ENCODE measurements around the gene PKIG. TPM values are rescaled to one million over a fixed set of nuclear protein-coding genes. Genes with fewer than 3 reads are reported as not detected.

The PKIG gene
- total RNA-seq, 1 experiment from 2014 or later, result 27.0 TPM

- Histone ChIP-seq H3K4me2 (ENCODE audit: insufficient read depth, insufficient read length, low read length) (no peak overlapping the region), H2AFZ (ENCODE audit: low read length) (no peak overlapping the region), H3K27ac (ENCODE audit: insufficient read length, low read depth, low read length) (no peak overlapping the region), H2AK5ac (ENCODE audit: insufficient read length, low read length) (no peak overlapping the region), H3T11ph (ENCODE audit: low read length) (no peak overlapping the region), H3K79me2 (ENCODE audit: insufficient read depth, low read length) (no peaks in the 10 kb centered on the region), H3K79me1 (ENCODE audit: insufficient read depth, low read depth, low read length, poor library complexity, severe bottlenecking) (no peaks in the 10 kb centered on the region), H4K20me1 (ENCODE audit: control insufficient read depth, insufficient read depth, insufficient read length) (no peaks in the 10 kb centered on the region), H2BK120ac (ENCODE audit: low read depth, low read length, poor library complexity, severe bottlenecking) (no peak overlapping the region), H3K9ac (ENCODE audit: extremely low read depth, insufficient read length, low read length) (no peak overlapping the region), H2BK15ac (ENCODE audit: low read depth, low read length) (no peak overlapping the region), H3K23ac (ENCODE audit: insufficient read length, low read depth, low read length) (no peak overlapping the region), H4K91ac (ENCODE audit: insufficient read length, low read depth, low read length) (no peak overlapping the region), H4K5ac (ENCODE audit: insufficient read length, low read depth, low read length) (no peak overlapping the region), H2BK12ac (ENCODE audit: insufficient read length, low read depth, low read length) (no peak overlapping the region), H2BK5ac (ENCODE audit: insufficient read length, low read length) (no peak overlapping the region), H2BK20ac (ENCODE audit: low read depth, low read length, poor library complexity, severe bottlenecking) (no peak overlapping the region), H3K14ac (ENCODE audit: insufficient read depth, low read length) (no peak overlapping the region), H3K56ac (ENCODE audit: insufficient read length, low read depth, low read length) (no peak overlapping the region), H4K8ac (replicated peaks; ENCODE audit: insufficient read length, low read depth, low read length) (no peak overlapping the region), H3K23me2 (ENCODE audit: insufficient read length, low read depth, low read length, poor library complexity, severe bottlenecking) (no peaks in the 10 kb centered on the region), H3K18ac (ENCODE audit: insufficient read length, low read depth, low read length) (no peak overlapping the region), H3K9me3 (ENCODE audit: control insufficient read depth, low read depth, low read length) (no peaks in the 10 kb centered on the region), H3K27me3 (ENCODE audit: insufficient read depth, low read length) (no peaks in the 10 kb centered on the region), H3K4me1 (ENCODE audit: insufficient read depth, low read length) (no peaks in the 10 kb centered on the region), H3K4ac (ENCODE audit: low read depth, low read length) (no peak overlapping the region)
- no peaks in the 10 kb centered on the region for H3K9me3 Mint-ChIP-seq
- H3K4me1 Mint-ChIP-seq, result no peaks in the 10 kb centered on the region
- H3K4me3 Mint-ChIP-seq, result no peak overlapping the region
- no peak for TF ChIP-seq CTCF (conservative IDR thresholded peaks at IDR 0.05)
- DNase-seq, result no peak
- no CpG with 5 or more reads among the region's 3 CpGs for WGBS (ENCODE audit: extremely low coverage, insufficient read length, low lambda C conversion rate)
- H3K27ac Mint-ChIP-seq, result no peak overlapping the region
- H3K27me3 Mint-ChIP-seq (ENCODE audit: low read depth), result no peaks in the 10 kb centered on the region
- no peaks in the 10 kb centered on the region for H3K36me3 Mint-ChIP-seq (ENCODE audit: insufficient read depth in 1 of 3, low read depth in 3 of 3)
These were observed 16.4 kb upstream of the PKIG start for GRCh38 chr20:44566018-44566417.
